HG02840 (cell line): Measurements from ENCODE around the gene ZNF346.
"Not testable (repeated sequence)": the region's sequence is repeated elsewhere in the genome, so short reads cannot be mapped to it uniquely, and the experiment has no call there.

Experiments
- ATAC-seq: cut with Tn5 transposase; IDR thresholded peaks from one replicate; pipeline ENCODE4 v1.9.1; 2021; ENCODE audit warnings: mild to moderate bottlenecking, moderate library complexity, moderate number of reproducible peaks; ENCODE audit not compliant: unreplicated experiment, low FRiP score

ZNF346 gene

DNA sequence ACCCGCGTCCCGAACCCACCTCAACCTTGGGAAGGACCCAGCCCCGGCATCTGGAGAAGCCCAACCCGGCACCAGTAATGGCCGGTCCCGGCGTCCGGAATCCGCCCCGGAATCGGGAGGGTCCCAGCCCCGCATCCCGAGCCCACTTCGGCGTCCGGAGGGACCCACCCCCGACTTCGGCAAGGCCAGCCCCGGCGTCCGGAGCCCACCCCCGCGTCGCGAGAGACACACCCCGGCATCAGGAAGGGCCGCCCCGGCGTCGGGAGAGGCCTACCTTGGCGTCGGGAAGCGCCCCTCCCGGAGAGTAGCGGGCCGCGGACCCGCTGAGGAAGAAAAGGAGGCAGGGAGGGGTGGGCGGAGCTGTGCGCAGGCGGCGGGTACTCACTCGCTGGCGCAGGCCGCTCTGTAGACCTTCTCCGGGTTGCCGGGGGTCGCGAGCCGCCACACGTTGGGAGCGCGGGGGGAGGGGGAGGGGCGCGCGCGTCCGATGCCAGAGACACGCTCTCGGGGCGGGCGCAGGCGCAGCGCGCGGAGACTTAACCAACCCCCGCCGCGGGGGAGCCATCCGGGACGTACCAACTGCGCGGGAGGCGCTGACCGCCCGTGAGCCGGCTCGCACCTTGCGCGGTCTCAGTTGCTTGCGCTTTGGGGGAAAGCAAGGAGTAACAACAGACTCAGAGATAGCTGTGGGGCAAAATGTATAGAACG is 16.1 kb upstream of the ZNF346 start, which contains the start of gene UIMC1:
Gene UIMC1, minus strand, starts transcription at position 515 of the 708 bp plus-strand sequence. CDS start 24,164 bp downstream, outside the sequence.
- peak; percentile 81 for ATAC-seq

GRCh38 chr5:177008716-177009115 is 13.8 kb upstream of the ZNF346 start:
- ATAC-seq: no peak

- ATAC-seq: no peak
Observed at GRCh38 chr5:177010153-177010552, 12.3 kb upstream of the ZNF346 start.

GRCh38 chr5:177015156-177015555 is 7.3 kb upstream of the ZNF346 start:
- ATAC-seq: no peak

DNA sequence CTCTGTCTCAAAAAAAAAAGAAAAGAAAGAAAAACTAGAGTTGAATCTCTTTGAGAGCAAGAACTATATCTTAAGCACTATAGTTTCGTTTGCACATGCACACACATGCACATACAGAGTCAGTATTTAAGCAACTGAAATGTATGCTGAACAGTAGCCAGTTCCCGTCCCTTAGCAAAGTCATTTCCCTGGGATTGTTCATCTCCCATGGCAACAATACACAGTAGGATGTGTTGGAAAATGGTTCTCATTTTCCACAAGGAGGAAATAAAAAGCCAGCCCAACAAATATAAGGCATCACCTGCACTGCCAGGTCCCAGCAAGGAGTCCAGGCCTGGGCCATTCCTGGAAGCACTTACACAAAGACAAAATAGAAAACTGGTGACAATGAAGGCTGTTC is 4.2 kb upstream of the ZNF346 start:
- no peak for ATAC-seq

- no peak for ATAC-seq
Observed at GRCh38 chr5:177020033-177020432, 2.5 kb upstream of the ZNF346 start.

DNA sequence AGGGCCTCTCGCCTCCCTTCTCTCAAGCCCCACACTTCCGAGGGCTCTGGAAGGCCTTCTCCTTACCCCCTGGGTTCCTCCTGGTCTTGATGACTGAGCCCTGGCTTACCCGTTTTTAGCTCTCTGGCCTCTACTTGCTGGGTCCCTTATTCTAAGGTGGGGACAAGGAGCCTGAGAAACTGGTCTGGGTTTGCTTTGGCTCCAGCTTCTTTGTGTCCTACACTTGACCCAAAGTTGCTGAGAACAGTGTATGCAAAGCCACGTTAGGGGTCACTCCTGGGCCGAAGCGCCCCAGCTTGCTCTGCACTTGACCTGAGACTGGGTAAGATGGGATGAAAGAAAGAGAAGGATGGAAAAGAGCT is 788 bp downstream of the ZNF346 start:
- ATAC-seq: no peak

DNA sequence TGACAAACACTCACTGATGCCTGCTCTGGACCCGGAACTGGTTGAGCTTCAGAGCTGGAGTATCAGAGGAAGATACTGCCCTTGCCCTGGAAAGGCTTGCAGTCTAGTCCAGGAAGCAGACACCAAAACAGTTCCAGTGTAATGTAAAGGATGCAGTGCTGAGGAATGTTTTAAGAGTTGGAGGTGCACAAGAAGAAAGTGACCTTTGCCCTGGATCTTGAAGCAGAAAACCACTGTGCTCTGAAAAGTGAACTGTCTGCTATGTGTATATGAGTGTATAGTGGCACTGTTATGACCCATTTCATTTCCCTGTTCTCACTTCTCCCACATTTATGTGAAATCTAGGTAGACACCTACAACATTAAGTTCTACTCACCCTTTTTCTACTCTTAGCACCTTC is 2.1 kb downstream of the ZNF346 start:
- ATAC-seq: no peak

DNA sequence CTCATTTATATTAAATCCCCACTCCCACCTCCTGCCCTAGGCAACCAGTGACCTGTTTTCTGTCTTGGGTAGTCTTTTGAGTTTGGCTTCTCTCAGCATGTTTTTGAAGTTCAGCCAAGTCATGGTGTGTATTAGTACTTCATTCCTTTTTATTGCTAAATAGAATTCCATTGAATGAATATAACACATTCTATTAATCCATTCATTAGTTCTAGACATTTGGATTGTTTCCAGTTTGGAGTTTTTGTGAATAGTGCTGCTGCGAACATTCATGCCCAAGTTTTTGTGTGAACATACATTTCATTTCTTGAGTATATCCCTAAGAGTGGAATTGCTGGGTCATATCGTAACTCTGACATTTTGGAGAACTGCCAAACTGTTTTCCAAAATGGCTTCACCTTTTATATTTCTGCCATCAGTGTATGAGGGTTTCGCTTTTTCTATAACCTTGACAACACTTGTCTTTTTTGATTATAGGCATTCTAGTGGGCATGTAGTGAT is 2.7 kb downstream of the ZNF346 start:
- no peak for ATAC-seq

DNA sequence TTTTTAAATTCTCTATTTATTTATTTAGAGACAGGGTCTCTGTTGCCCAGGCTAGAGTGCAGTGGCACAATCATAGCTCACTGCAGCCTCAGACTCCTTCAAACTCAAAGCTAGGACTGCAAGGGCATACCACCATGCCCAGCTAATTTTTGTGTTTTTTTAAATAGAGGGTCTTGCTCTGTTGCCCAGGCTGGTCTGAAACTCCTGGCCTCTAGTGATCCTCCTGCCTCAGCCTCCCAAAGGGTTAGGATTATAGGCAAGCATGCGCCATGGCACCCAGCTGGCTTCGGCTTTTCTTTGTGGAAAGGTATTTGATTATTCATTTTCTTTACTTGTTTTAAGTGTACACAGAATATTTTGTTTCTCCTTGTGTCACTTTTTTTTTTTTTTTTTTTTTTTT is 5.2 kb downstream of the ZNF346 start:
- ATAC-seq: no peak

- no peak for ATAC-seq
Observed at GRCh38 chr5:177029498-177029897, 7.0 kb downstream of the ZNF346 start.

GRCh38 chr5:177035976-177036375 is 13.5 kb downstream of the ZNF346 start:
- ATAC-seq: no peak

DNA sequence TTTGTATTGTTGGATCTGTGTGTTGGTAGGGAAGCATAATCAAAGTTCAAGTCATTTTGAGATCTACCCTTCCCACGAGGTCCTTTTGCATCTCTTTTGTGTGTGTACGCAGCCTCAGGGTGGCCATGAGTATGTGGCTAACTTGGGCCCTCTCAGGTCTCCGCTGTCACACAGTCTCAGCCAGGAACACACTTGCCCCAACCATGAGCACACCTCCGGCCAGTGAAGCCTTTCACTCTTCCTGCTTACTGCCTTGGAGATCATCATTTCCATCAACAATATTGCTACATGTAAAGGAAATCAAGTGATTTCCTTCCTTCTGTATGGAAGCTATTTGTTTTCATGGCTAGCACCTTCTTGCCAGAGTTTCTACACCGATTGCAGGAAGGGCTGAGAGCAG is 13.9 kb downstream of the ZNF346 start:
- ATAC-seq: no peak

DNA sequence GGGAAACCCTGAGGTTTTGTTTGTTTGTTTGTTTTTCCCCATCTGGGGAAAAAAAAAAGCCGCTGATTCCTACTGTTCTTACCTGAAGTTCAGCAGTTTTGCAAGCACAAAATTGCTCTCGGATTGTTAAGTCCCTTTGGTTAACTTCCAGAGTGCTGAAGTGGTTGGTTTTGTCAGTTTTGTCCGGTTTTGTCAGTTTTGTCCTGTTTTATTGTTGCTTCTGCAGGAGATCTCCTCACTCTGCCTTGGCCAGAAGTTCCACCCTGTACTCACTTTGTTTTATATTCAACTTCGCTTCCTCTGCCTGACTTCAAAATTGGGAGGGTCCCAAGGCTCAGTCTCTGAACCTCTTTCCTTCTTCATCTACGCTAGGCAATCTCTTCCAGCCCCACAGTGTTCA is 14.4 kb downstream of the ZNF346 start:
- ATAC-seq: no peak

DNA sequence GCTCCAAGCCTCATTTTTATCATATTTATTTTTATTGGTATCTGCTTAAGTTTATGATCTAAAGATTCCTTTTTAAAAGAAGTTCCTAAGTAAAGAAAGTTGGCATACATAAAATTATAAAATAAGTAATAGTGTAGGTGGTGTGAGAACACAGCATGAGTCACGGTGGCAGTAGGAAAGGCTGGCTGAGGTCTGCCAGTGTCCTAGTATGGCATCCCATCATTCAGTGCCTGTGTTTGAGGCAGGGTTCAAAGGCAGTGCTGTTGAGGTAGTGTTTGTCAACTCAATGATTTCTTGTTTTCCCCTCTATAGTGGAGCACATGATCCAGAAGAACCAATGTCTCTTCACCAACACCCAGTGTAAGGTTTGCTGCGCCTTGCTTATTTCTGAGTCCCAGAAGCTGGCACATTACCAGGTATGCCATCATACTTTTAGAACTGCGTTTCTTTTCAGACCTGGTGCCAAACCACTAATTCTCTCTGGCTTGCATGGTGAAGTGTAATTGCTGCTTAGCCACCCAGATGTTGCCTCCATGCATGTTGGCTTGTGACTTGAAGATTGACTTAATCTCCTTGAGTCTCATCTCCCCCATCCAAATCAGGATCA is 18.4 kb downstream of the ZNF346 start:
- no peak for ATAC-seq

- no peak for ATAC-seq
Observed at GRCh38 chr5:177041936-177042335, 19.4 kb downstream of the ZNF346 start.

DNA sequence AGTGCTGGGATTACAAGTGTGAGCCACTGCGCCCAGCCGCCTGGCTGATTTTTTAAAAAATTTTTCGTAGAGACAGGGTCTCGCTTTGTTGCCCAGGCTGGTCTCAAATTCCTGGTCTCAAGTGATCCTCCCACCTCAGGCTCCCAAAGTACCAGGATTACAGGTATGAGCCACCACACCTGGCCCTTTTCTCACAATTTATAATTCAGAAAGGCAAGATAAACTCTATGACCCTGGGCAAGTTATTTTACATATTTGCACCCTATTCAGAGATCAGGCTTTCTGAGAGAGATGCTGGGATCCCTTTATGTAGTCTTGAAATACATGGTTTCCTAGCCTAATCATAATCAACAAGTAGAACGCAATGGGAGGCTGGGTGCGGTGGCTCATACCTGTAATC is 20.6 kb downstream of the ZNF346 start:
- no peak for ATAC-seq

- no peak for ATAC-seq
Observed at GRCh38 chr5:177043958-177044357, 21.5 kb downstream of the ZNF346 start.

GRCh38 chr5:177044641-177045040 is 22.1 kb downstream of the ZNF346 start:
- ATAC-seq: no peak

GRCh38 chr5:177045631-177046030 is 23.1 kb downstream of the ZNF346 start:
- ATAC-seq: no peak

DNA sequence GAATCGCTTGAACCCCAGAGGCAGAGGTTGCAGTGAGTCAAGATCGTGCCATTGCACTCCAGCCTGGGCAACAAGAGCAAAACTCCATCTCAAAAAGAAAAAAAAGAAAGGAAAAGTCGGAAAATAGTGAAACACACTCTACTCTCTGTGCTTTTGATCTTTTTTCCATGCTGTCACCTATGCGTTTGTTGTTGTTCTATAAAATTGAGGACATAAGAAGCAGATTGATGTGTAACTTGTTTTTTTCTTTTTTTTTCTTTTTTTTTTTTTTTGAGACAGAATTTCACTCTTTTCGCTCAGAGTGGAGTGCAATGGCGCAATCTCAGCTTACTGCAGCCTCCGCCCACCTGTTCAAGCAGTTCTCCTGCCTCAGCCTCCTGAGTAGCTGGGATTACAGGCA is 26.0 kb downstream of the ZNF346 start:
- not testable (repeated sequence) for ATAC-seq

DNA sequence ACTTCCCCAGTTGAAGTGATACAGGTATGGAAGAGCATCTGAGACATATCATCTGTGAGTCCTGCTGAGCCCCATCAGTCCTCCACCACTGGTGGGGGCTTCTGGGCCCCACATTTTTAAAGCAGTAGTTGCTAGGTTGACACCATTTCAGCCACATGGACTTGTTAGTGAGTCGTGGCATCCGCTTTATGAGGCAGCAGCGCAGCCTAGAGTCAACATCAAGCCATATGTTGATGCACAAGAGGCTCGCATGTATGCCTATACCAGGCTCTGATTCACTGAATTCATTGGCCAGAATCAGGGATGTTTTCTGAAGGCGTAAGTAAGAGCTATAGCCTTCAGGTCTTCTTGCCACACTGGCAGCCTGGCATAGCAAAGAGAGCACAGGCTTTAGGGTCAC is 26.8 kb downstream of the ZNF346 start:
- no peak for ATAC-seq
